Caco-2 (cell line): ENCODE data around the gene ENO1. TPM values are rescaled to one million over a fixed set of nuclear protein-coding genes. Genes with fewer than 3 reads are reported as not detected.
"Not testable (repeated sequence)": the region's sequence is repeated elsewhere in the genome, so short reads cannot be mapped to it uniquely, and the experiment has no call there.

Experiments used
- BruUV-seq: library from RNA; stranded (reverse); fragments of 400-500 nt; replicated peaks from 2 replicates; lab custom pipeline; 2021; lab: Mats Ljungman, UMichigan
- CTCF ChIA-PET: fragments of 300-600 bp; sonication (Branson Sonifier 250); formaldehyde crosslinking; loops from one replicate; lab custom pipeline; 2022; ENCODE audit warnings: antibody characterized with exemption; lab: Charles Lee
- POLR2A ChIA-PET: fragments of 300-600 bp; sonication (Branson Sonifier 250); formaldehyde crosslinking; loops from one replicate; lab custom pipeline; 2022; ENCODE audit warnings: antibody characterized with exemption; lab: Charles Lee
- DNase-seq, 2 experiments: peaks; one replicate each; pipeline versions ENCODE4 v3.0.0 to v3.0.0-alpha.2; 2020 to 2022
- H3K27me3 ChIP-seq: replicated peaks from 2 replicates; pipeline ENCODE4 v1.6.0; 2011; ENCODE audit warnings: low read length; ENCODE audit not compliant: control insufficient read depth, insufficient read depth
- H3K36me3 ChIP-seq: 2 replicates; pipeline ENCODE4 v1.5.1; 2011; ENCODE audit warnings: low read length; ENCODE audit not compliant: control insufficient read depth, insufficient read depth
- H3K4me1 ChIP-seq: fragments of 250-450 bp; sonication (Bioruptor Pico); 2 replicates; pipeline ENCODE4 v1.5.1; 2020; ENCODE audit warnings: mild to moderate bottlenecking
- H3K4me3 ChIP-seq: 2 replicates; pipeline ENCODE4 v1.5.1; 2011; ENCODE audit warnings: low read depth, mild to moderate bottlenecking, control low read depth, low read length
- H3K9me3 ChIP-seq: fragments of 250-450 bp; sonication (Bioruptor Pico); 2 replicates; pipeline ENCODE4 v1.5.1; 2020; ENCODE audit warnings: mild to moderate bottlenecking, moderate library complexity
- H3K27ac Mint-ChIP-seq: one replicate; pipeline ENCODE4 v1.8.0; 2022; ENCODE audit warnings: mixed read lengths; ENCODE audit not compliant: unreplicated experiment
- H3K27me3 Mint-ChIP-seq: one replicate; pipeline ENCODE4 v1.8.0; 2022; ENCODE audit warnings: mixed read lengths; ENCODE audit not compliant: insufficient read depth, unreplicated experiment
- H3K36me3 Mint-ChIP-seq: one replicate; pipeline ENCODE4 v1.8.0; 2022; ENCODE audit warnings: mild to moderate bottlenecking, mixed read lengths; ENCODE audit not compliant: insufficient read depth, unreplicated experiment
- H3K4me1 Mint-ChIP-seq: one replicate; pipeline ENCODE4 v1.8.0; 2022; ENCODE audit warnings: low read depth, mixed read lengths; ENCODE audit not compliant: unreplicated experiment
- H3K4me3 Mint-ChIP-seq: one replicate; pipeline ENCODE4 v1.8.0; 2022; ENCODE audit warnings: mild to moderate bottlenecking, moderate library complexity, mixed read lengths; ENCODE audit not compliant: unreplicated experiment
- H3K9me3 Mint-ChIP-seq: one replicate; pipeline ENCODE4 v1.8.0; 2022; ENCODE audit warnings: mixed read lengths; ENCODE audit not compliant: unreplicated experiment
- CTCF ChIP-seq, 2 experiments: fragments of 200-600 bp in 1 of 2; IDR thresholded peaks; 1 replicate in 1 of 2; 2 replicates in 1 of 2; pipeline versions ENCODE4 v1.5.1 to v1.8.0; 2011 to 2022; ENCODE audit warnings: antibody characterized with exemption in 1 of 2, control low read depth in 1 of 2, inconsistent platforms in 1 of 2, low read depth in 1 of 2, low read length in 1 of 2, mild to moderate bottlenecking in 1 of 2, moderate library complexity in 1 of 2; ENCODE audit not compliant: insufficient read depth in 1 of 2, severe bottlenecking in 1 of 2, unreplicated experiment in 1 of 2
- intact Hi-C: fragments of 100-400 bp; cut with micrococcal nuclease; formaldehyde crosslinking; loops from one replicate; pipeline ENCODE4 v1.10.0; 2022; ENCODE audit not compliant: unreplicated experiment
- total RNA-seq: library from RNA; stranded (reverse); gene quantifications from 2 replicates; pipeline ENCODE4 v1.2.3, GENCODE V29; 2022

ENO1 gene
- total RNA-seq, 1 experiment from 2014 or later = 934 TPM

DNA sequence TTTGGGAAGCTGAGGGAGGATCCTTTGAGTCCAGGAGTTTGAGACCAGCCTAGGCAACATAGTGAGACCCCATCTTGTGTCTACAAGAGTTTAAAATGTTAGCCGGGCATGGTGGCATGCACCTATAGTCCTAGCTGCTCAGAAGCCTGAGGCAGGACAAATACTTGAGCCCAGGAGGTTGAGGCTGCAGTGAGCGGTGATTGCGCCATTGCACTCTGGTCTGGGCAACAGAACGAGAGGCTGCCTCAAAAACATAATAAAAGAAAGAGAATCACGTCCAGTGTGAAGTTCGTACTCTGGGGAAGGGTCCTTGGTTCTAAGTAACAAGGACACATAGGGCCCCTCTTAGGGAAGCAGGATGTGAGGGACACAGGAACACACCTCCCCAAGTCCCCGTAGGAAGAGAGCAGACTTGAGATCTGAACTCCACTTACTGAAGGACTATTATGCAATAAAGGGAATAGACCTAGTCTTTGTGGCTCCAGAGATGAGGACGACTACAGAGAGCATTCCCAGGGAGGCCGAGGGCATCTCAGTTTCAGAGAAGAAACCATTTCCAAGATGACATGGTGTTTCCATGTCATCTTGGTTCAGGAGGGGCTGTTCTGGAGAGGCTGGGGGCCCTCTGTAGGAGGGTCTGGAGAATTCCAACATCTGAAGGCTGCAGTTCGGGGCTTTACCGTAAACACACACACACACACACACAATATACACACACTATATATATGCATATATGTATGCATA is 10.8 kb upstream of the ENO1 start:
- H3K4me1 ChIP-seq = no peaks in the 10 kb centered on the region
- ChIA-PET POLR2A (no interaction called here), CTCF (no interaction called here)
- H3K27ac Mint-ChIP-seq = no peak overlapping the region
- no peaks in the 10 kb centered on the region for H3K27me3 ChIP-seq
- no peaks in the 10 kb centered on the region for H3K27me3 Mint-ChIP-seq
- H3K4me3 Mint-ChIP-seq = no peak overlapping the region
- no peak for TF ChIP-seq CTCF (IDR thresholded peaks at IDR 0.05; ENCODE audit: insufficient read depth in 1 of 2, low read depth in 1 of 2, low read length in 1 of 2, severe bottlenecking in 1 of 2, unreplicated experiment in 1 of 2)
- no TSS peak for BruUV-seq
- DNase-seq = no peak
- H3K36me3 Mint-ChIP-seq = no peaks in the 10 kb centered on the region
- no peaks in the 10 kb centered on the region for H3K4me1 Mint-ChIP-seq
- H3K36me3 ChIP-seq = no peaks in the 10 kb centered on the region
- no peak overlapping the region for H3K4me3 ChIP-seq
- no peaks in the 10 kb centered on the region for H3K9me3 Mint-ChIP-seq
- intact Hi-C loops = no loop called here
- no peaks in the 10 kb centered on the region for H3K9me3 ChIP-seq

DNA sequence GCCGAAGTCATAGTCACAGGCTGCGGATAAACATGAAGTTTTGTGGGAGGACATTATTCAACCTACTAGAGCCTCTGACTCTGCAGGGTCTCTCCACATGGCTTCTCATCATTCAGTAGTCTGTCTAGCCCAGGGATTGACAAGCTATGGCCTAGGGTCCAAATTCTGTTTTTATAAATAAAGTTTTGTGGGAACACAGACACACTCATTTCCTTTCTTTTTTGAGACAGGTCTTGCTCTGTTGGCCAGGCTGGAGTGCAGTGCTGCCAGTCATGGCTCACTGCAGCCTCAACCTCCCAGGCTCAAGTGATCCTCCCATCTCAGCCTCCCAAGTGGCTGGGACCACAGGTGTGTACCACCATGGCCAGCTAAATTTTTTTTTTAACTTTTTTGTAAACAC is 8.1 kb upstream of the ENO1 start:
- BruUV-seq = no TSS peak
- POLR2A ChIA-PET = no interaction called here
- Mint-ChIP-seq H3K9me3 (no peaks in the 10 kb centered on the region), H3K27ac (no peak overlapping the region), H3K36me3 (no peaks in the 10 kb centered on the region), H3K27me3 (no peaks in the 10 kb centered on the region), H3K4me3 (no peak overlapping the region), H3K4me1 (peaks cover 7% of the 10 kb centered on the region)
- CTCF ChIA-PET = no interaction called here
- intact Hi-C loops = no loop called here
- H3K36me3 ChIP-seq = no peaks in the 10 kb centered on the region
- no peak overlapping the region for H3K4me3 ChIP-seq
- no peaks in the 10 kb centered on the region for H3K4me1 ChIP-seq
- H3K9me3 ChIP-seq = no peaks in the 10 kb centered on the region
- no peak for TF ChIP-seq CTCF (IDR thresholded peaks at IDR 0.05; ENCODE audit: insufficient read depth in 1 of 2, low read depth in 1 of 2, low read length in 1 of 2, severe bottlenecking in 1 of 2, unreplicated experiment in 1 of 2)
- no peaks in the 10 kb centered on the region for H3K27me3 ChIP-seq
- no peak for DNase-seq

DNA sequence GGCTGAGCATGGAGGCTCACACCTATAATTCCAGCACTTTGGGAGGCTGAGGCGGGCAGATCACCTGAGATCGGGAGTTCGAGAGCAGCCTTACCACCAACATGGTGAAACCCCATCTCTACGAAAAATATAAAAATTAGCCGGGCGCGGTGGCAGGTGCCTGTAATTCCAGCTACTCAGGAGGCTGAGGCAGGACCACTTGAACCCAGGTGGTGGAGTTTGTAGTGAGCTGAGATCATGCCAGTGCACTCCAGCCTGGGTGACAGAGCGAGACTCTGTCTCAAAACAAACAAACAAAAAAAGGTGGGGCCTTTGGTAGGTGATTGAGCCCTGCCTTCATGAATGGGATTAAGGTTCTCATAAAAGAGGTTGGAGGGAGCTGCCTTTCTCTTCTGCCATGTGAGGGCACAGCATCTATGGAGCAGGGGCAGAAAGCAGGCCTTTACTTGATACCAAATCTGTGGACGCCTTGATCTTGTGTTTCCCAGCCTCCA is 7.6 kb upstream of the ENO1 start:
- H3K27ac Mint-ChIP-seq, POLR2A ChIA-PET: not testable (repeated sequence)

DNA sequence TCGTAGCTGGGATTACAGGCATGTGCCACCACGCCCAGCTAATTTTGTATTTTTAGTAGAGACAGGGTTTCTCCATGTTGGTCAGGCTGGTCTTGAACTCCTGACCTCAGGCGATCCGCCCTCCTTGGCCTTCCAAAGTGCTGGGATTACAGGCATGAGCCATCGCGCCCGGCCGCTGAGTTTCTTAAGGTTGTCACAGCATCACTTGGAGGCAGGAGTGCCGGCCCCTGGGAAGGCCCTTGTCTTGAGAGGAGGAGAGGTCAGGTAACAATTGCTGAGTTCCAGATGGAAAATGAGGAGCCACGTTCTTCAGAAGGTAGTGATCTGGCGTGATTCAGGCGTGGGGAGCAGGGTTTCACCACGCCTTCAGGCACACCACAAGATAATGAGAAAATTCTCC is 5.6 kb upstream of the ENO1 start:
- H3K36me3 Mint-ChIP-seq = peaks cover 15% of the 10 kb centered on the region
- H3K27me3 Mint-ChIP-seq, H3K4me3 ChIP-seq, H3K27me3 ChIP-seq, H3K27ac Mint-ChIP-seq, H3K4me3 Mint-ChIP-seq, BruUV-seq, H3K9me3 ChIP-seq, DNase-seq, CTCF ChIA-PET, H3K4me1 ChIP-seq, H3K9me3 Mint-ChIP-seq, POLR2A ChIA-PET, H3K36me3 ChIP-seq: not testable (repeated sequence)
- intact Hi-C loops = loop anchor here (2.0 kb wide), 1 partner anchor 79 kb away; no protein-coding TSS in a partner anchor
- H3K4me1 Mint-ChIP-seq = peaks cover 19% of the 10 kb centered on the region

More for the DNA sequence above, 7.6 kb upstream of the ENO1 start:
- H3K27me3 ChIP-seq, H3K9me3 ChIP-seq, H3K4me3 Mint-ChIP-seq, intact Hi-C loops, CTCF ChIA-PET, H3K27me3 Mint-ChIP-seq, BruUV-seq, H3K4me1 Mint-ChIP-seq, H3K9me3 Mint-ChIP-seq, H3K36me3 ChIP-seq, H3K4me1 ChIP-seq, H3K4me3 ChIP-seq, DNase-seq, H3K36me3 Mint-ChIP-seq: not testable (repeated sequence)
